Immature natural killer cell (primary cell): Measurements from ENCODE around the gene UGCG. TPM values are rescaled to one million over a fixed set of nuclear protein-coding genes. Genes with fewer than 3 reads are reported as not detected.
A peak's percentile ranks its signal among the peaks of the same experiment; 100 is the strongest.
"Not testable (repeated sequence)": the region's sequence is repeated elsewhere in the genome, so short reads cannot be mapped to it uniquely, and the experiment has no call there.

Experiments
- DNase-seq, 3 donors: peaks; one replicate each; pipeline ENCODE4 v3.0.0; 2022; ENCODE audit warnings: mixed read lengths in 1 of 3
- H3K27ac Mint-ChIP-seq, 6 donors: one replicate each; pipeline ENCODE4 v1.8.0; 2020; ENCODE audit warnings: mixed read lengths in 6 of 6, mild to moderate bottlenecking in 5 of 6, inconsistent platforms in 4 of 6, moderate library complexity in 3 of 6
- H3K27me3 Mint-ChIP-seq, 3 donors: one replicate each; pipeline ENCODE4 v1.8.0; 2020 to 2021; ENCODE audit warnings: low read depth in 3 of 3, mild to moderate bottlenecking in 3 of 3, mixed read lengths in 3 of 3, moderate library complexity in 3 of 3, inconsistent platforms in 1 of 3
- H3K36me3 Mint-ChIP-seq, 3 donors: one replicate each; pipeline ENCODE4 v1.8.0; 2020; ENCODE audit warnings: mixed read lengths in 3 of 3, inconsistent platforms in 2 of 3, mild to moderate bottlenecking in 2 of 3
- H3K4me1 Mint-ChIP-seq, 2 donors: one replicate each; pipeline ENCODE4 v1.8.0; 2020; ENCODE audit warnings: inconsistent platforms in 2 of 2, mild to moderate bottlenecking in 2 of 2, mixed read lengths in 2 of 2, moderate library complexity in 1 of 2
- H3K4me3 Mint-ChIP-seq, 5 donors: one replicate each; pipeline ENCODE4 v1.8.0; 2020; ENCODE audit warnings: mild to moderate bottlenecking in 5 of 5, mixed read lengths in 5 of 5, inconsistent platforms in 3 of 5, moderate library complexity in 3 of 5
- H3K9me3 Mint-ChIP-seq, 6 donors: one replicate each; pipeline ENCODE4 v1.8.0; 2020; ENCODE audit warnings: mild to moderate bottlenecking in 6 of 6, mixed read lengths in 6 of 6, inconsistent platforms in 4 of 6, moderate library complexity in 3 of 6
- polyA plus RNA-seq, 3 donors: library from polyadenylated mRNA; unstranded; fragments of 300-500 nt; fragmentation: Illumina TruSeq; gene quantifications; one replicate each; pipeline ENCODE4 v1.2.3, GENCODE V29; 2021

Gene UGCG
- polyA plus RNA-seq, 3 donors from 2014 or later = 3.0 to 7.1 (median 6.8) TPM

DNA sequence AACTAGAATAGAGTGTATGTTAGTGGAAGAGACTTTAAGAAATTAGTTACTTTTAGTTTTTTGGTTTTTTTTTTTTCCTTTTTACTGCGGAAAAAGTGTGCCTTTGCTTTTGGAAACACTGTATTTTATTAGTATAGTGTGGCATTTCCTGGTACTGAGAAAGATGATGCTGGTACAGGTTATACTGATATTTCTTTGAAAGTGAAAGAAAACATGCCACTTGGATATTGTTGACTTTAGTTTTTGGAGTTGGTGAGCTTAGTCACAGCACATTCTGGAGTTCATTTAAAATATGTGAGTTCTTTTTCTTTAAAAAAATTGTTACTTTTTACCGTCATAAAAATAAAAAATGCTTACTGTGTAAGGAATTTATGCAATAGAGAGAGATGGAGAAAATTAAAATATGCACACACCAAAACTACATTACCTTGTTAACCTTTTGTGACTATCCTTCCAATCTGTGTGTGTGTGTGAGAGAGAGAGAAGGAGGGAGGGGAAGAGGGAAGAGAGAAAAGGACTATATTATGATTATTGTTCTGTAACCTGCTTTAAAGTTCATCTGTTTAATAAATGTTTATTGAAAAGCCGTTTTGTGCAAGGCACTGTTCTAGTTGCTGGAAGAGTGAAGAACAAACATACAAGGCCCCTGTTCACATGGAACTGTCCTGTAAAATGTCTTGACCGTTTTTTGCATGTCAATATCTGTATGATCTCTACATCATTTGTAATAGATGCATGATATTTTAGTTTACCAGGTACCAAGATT lies 1.9 kb downstream of the UGCG start:
- Mint-ChIP-seq H3K36me3 (no peaks in the 10 kb centered on the region), H3K27me3 (peaks cover 0 to 4% (median 3%) of the 10 kb centered on the region in 3 donors), H3K4me1 (peaks cover 1 to 9% of the 10 kb centered on the region in 2 donors), H3K4me3 (no peak overlapping the region), H3K27ac (no peak overlapping the region), H3K9me3 (no peaks in the 10 kb centered on the region)
- DNase-seq = no peak

DNA sequence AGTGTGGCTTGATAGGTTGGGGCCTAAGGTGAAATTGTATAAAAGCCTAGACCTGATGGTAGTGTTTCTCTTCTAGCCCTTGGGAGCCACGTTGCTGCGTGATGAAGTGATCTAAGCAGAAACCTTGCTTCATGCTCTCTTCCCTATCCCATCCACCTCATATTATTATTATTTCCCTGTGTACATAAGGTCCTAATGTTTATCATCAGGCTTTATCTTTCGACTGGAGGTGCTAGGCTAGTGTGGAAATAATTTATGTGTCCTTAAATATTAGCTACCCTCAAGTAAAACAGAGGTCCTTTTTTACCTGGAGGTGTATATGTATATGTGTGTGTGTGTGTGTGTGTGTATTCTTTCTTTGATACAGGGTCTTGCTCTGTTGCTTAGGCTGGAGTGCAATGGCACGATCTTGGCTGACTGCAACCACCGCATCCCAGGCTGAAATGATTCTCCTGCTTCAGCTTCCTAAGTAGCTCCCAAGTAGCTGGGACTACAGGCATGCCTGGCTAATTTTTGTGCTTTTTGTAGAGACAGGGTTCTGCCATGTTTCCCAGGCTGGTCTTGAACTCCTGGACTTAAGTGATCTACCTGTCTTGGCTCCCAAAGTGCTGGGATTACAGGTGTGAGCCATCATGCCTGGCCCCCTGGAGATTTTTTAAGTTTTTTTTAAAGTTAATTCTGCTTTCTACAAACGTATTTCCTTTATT lies 3.7 kb downstream of the UGCG start:
- H3K27ac Mint-ChIP-seq = no peak overlapping the region
- no peaks in the 10 kb centered on the region for H3K9me3 Mint-ChIP-seq
- H3K36me3 Mint-ChIP-seq = no peaks in the 10 kb centered on the region
- peak overlapping the region in 1 of 5 donors; percentile 1 for H3K4me3 Mint-ChIP-seq
- no peak for DNase-seq
- H3K4me1 Mint-ChIP-seq = peaks cover 13 to 24% of the 10 kb centered on the region in 2 donors
- H3K27me3 Mint-ChIP-seq = peaks cover 0 to 4% (median 3%) of the 10 kb centered on the region in 3 donors

DNA sequence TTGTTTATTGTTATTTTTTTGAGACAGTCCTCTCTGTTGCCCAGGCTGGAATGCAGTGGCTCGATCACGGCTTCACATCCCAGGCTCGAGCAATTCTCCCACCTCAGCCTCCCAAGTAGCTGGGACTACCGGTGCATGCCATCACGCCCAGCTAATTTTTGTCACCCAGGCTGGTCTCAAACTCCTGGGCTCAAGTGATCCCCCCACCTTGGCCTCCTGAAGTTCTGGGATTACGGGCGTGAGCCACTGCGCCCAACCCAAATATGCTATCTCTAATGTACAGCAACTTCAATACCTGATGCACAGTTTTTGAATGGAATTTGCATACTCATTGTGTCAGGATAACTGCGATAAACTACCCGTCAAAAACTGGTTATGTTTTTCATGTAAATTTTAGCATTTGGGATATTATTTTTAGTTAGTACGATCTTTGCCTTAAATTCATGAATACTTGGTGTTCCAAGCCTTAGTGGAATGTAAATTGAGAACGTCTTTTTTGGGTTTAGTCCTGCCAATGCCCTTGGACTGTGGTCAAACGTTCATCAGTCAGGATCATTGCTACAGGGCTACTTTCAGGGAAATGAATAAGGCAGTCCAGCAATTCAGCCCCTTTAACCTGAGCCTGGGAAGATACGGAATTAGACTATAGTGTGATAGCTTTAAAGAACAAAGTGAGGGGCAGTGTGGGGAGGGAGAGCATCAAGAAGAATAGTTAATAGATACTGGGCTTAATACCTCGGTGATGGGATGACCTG lies 4.4 kb downstream of the UGCG start:
- no peaks in the 10 kb centered on the region for H3K36me3 Mint-ChIP-seq
- no peaks in the 10 kb centered on the region for H3K9me3 Mint-ChIP-seq
- no peak overlapping the region for H3K27ac Mint-ChIP-seq
- no peak overlapping the region for H3K4me3 Mint-ChIP-seq
- no peak for DNase-seq
- peaks cover 0 to 3% (median 2%) of the 10 kb centered on the region in 3 donors for H3K27me3 Mint-ChIP-seq
- H3K4me1 Mint-ChIP-seq = peaks cover 14 to 25% of the 10 kb centered on the region in 2 donors

DNA sequence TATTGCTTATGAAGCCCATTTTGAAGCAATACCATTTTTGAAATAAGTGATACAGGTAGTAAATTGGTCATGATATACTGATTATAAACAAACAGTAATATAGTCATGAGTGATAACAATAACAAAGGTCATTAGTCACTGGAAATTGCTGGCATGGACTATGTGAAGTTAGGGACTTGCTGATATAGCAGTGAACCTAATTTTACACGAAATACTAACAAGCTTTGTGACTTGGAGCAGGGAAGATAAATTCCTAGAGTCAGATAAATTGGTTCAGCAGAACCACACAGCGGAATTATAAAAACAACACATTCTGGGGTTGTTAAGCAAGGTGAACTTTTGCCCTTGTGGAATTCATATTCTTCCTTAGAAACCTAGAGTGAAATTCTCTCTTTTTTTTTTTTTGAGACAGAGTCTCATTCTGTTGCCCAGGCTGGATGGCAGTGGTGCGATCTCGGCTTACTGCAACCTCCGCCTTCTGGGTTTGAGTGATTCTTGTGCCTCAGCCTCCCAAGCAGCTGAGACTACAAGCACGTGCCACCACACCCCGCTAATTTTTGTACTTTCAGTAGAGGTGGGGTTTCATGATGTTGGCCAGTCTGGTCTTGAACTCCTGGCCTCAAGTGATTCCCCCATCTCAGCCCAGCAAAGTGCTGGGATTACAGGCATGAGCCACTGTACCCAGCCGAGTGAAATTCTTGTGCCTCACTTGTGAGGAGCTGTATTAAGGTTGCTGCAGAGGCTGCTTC lies 6.0 kb downstream of the UGCG start:
- H3K36me3 Mint-ChIP-seq = no peaks in the 10 kb centered on the region
- DNase-seq = no peak
- no peaks in the 10 kb centered on the region for H3K9me3 Mint-ChIP-seq
- peaks cover 22 to 36% of the 10 kb centered on the region in 2 donors for H3K4me1 Mint-ChIP-seq
- H3K27ac Mint-ChIP-seq = no peak overlapping the region
- H3K27me3 Mint-ChIP-seq = no peaks in the 10 kb centered on the region
- no peak overlapping the region for H3K4me3 Mint-ChIP-seq

DNA sequence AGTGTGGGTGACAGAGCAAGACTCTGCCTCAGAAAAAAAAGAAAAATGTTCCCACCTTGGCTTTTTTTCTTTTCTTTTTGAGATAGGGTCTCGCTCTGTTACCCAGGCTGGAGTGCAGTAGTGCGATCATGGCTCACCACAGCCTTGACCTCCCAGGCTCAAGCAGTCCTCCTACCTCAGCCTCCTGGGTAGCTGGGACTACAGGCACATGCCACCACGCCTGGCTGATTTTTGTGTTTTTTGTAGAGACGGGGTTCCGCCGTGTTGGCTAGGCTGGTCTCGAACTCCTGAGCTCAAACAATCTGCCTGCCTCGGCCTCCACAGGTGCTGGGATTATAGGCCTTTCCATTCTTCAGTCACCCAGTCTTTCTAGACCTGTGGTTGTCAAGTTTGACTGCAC lies 6.9 kb downstream of the UGCG start:
- DNase-seq, H3K27ac Mint-ChIP-seq, H3K27me3 Mint-ChIP-seq, H3K9me3 Mint-ChIP-seq, H3K4me3 Mint-ChIP-seq, H3K36me3 Mint-ChIP-seq: not testable (repeated sequence)
- peaks cover 31 to 45% of the 10 kb centered on the region in 2 donors for H3K4me1 Mint-ChIP-seq

DNA sequence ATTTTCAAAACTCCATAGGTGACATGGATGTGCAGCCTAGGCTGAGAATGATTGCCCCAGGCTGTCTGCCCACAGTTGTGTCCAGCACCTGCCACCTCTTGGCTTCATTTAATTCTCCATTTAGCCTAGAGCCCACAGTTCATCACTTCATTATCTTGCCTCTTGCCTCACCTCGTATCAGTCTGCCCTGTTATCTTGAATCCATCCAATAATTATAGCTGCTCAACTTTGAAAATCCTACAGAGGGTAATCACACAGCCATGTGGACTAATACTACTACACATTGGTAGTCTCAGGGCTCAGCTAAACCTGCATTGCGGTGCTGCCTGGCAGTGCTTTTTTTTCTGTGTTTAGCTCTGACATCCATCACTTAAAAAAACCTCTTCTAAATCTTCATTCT lies 7.4 kb downstream of the UGCG start:
- DNase-seq = no peak
- peaks cover 36 to 50% of the 10 kb centered on the region in 2 donors for H3K4me1 Mint-ChIP-seq
- H3K27me3 Mint-ChIP-seq = no peaks in the 10 kb centered on the region
- peak overlapping the region in 1 of 6 donors; percentile 4 for H3K27ac Mint-ChIP-seq
- no peaks in the 10 kb centered on the region for H3K36me3 Mint-ChIP-seq
- H3K9me3 Mint-ChIP-seq = no peaks in the 10 kb centered on the region
- no peak overlapping the region for H3K4me3 Mint-ChIP-seq

DNA sequence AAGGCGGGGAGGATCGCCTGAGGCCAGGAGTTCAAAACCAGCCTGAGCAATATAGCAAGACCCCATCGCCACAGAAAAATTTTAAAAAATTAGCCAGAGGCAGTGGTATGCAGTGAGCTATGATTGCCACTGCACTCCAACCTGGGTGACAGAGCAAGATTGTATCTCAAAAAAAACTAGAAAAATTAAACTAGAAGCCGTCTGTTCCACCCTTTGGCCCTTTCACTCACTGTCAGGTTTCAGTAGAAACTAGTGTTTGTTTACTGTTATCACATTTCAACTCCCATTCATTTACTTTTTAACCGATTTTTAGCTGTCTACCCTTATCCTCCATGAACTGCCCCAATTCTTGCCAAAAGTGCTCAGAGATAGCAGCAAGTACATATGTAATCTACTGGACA lies 8.3 kb downstream of the UGCG start:
- Mint-ChIP-seq H3K4me1 (peaks cover 44 to 59% of the 10 kb centered on the region in 2 donors), H3K4me3 (no peak overlapping the region), H3K27ac (peak overlapping the region in 1 of 6 donors; percentile 4), H3K36me3 (no peaks in the 10 kb centered on the region), H3K27me3 (no peaks in the 10 kb centered on the region), H3K9me3 (no peaks in the 10 kb centered on the region)
- no peak for DNase-seq

DNA sequence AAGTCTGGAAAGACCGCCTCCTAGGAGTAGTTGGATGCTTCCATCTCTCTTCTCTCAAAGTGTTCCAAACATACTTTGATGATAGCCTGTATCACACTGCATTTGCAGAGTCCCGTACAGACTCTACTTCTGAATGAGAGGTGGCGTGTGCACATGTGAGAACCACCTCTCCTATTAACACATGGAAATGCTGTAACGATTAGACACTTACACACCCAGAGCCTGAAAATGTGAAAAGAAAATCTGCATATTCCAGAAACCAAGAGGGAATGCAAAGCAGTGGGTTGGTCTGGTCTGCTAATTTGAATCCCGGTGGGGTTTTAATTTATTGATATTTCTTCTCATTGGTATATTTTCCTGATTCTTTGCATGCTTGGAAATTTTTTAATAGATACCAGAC lies 10.5 kb downstream of the UGCG start:
- no peak for DNase-seq
- peaks cover 0 to 1% (median 0%) of the 10 kb centered on the region in 3 donors for H3K27me3 Mint-ChIP-seq
- peaks cover 64 to 82% of the 10 kb centered on the region in 2 donors for H3K4me1 Mint-ChIP-seq
- no peak overlapping the region for H3K27ac Mint-ChIP-seq
- H3K4me3 Mint-ChIP-seq = no peak overlapping the region
- no peaks in the 10 kb centered on the region for H3K9me3 Mint-ChIP-seq
- H3K36me3 Mint-ChIP-seq = no peaks in the 10 kb centered on the region

DNA sequence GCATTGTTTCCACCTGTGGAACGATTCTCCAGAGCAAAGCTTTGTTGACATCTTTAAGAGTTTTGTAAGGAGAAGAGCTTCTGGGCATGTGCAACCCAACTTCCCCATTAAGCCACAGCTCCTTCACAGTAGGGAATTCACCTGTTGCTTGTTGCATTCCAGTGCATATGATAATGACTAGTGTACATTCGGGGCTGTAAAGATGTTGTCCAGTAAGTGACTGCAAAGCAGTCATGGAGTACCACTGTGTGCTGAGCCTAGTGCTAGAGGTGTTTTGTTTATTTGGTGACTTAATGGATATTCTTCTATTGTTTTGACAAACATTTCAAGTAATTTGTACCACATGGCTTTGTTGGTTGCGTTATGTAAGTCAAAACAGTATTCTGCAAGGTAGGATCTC lies 12.8 kb downstream of the UGCG start:
- H3K27me3 Mint-ChIP-seq = peaks cover 0 to 1% (median 0%) of the 10 kb centered on the region in 3 donors

DNA sequence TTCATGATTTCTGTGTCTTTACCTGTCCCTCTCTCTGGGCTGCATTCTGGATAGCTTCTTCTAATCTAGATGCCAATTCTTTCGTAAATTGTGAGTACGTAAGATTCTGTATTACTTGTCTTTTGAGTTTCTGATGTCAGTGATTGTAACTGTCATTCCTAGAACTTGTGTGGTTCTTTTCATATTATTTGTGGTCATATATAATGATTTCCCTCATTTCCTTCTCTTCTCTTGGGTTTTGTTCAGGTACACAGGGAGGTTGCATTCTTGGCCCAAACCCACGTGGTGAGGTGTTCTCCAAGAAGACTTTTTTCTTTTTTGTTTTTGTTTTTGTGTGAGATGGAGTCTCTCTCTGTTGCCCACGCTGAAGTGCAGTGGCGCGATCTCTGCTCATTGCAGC lies 13.8 kb downstream of the UGCG start:
- H3K4me1 Mint-ChIP-seq = peaks cover 73 to 98% of the 10 kb centered on the region in 2 donors
- H3K4me3 Mint-ChIP-seq = no peak overlapping the region
- no peak overlapping the region for H3K27ac Mint-ChIP-seq
- H3K36me3 Mint-ChIP-seq = peaks cover 0 to 4% (median 3%) of the 10 kb centered on the region in 3 donors
- H3K9me3 Mint-ChIP-seq = no peaks in the 10 kb centered on the region
- peaks cover 0 to 1% (median 0%) of the 10 kb centered on the region in 3 donors for H3K27me3 Mint-ChIP-seq
- DNase-seq = no peak

More for the DNA sequence above, 12.8 kb downstream of the UGCG start:
- Mint-ChIP-seq H3K4me1 (peaks cover 74 to 96% of the 10 kb centered on the region in 2 donors), H3K27ac (peak overlapping the region in 1 of 6 donors; percentile 25), H3K4me3 (peak overlapping the region in 1 of 5 donors; percentile 30), H3K36me3 (peaks cover 0 to 3% (median 0%) of the 10 kb centered on the region in 3 donors), H3K9me3 (no peaks in the 10 kb centered on the region)
- no peak for DNase-seq

DNA sequence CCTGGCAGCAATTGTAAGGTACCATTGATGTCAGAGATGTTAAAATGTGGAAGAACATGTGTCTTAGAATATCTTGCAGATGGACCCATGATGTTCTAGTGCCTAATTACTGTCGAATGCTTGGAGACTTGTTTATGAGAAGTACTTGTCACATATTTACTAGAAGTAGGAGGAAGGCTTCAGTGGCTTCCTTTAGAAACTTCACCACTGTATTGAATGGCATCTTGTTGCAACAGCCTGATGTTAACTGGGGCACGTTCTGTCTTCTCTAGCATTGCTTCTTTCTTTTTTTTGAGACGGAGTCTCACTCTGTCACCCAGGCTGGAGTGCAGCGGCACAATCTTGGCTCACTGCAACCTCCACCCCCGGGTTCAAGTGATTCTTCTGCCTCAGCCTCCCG lies 16.5 kb downstream of the UGCG start:
- H3K4me3 Mint-ChIP-seq = peak overlapping the region in 1 of 5 donors; percentile 23
- H3K27me3 Mint-ChIP-seq = peaks cover 0 to 1% (median 0%) of the 10 kb centered on the region in 3 donors
- H3K9me3 Mint-ChIP-seq = no peaks in the 10 kb centered on the region
- peaks cover 67 to 88% of the 10 kb centered on the region in 2 donors for H3K4me1 Mint-ChIP-seq
- no peak for DNase-seq
- peak overlapping the region in 2 of 6 donors; percentile 36 to 41 for H3K27ac Mint-ChIP-seq
- peaks cover 0 to 9% (median 6%) of the 10 kb centered on the region in 3 donors for H3K36me3 Mint-ChIP-seq

DNA sequence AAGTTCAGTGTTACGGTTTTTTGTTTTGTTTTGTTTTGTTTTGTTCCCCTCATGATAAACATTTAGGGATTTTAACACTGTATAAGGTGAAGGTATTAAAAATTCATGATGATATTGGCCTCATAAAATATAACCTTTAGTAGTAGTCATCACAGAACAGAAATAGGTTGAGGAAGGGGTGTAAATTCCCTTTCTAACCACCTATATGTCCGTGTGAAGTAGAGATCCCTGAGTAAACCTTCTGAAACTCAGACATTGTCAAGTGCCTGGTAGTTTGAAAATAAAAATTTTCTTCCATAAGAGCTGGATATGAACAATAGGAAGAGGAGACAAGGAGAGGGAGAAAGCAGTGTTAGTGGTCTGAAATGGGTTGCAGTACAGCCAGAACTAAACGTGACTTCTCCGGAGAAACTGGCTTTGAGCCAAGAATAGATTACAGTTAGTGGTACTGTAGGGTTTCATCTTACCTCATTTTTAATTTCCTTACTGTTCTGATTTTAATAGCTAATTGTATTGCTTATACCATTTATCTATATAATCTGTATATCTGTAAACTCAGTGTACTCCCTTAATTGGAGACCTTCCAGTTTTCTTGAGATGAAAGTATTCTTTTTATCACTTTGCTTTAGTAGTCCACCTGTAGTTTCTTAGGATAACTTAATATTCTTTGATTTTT lies 18.3 kb downstream of the UGCG start:
- H3K27ac Mint-ChIP-seq = peak overlapping the region in 2 of 6 donors; percentile 22 to 41
- H3K27me3 Mint-ChIP-seq = peaks cover 0 to 1% (median 0%) of the 10 kb centered on the region in 3 donors
- peaks cover 3 to 10% (median 9%) of the 10 kb centered on the region in 3 donors for H3K36me3 Mint-ChIP-seq
- peaks cover 50 to 71% of the 10 kb centered on the region in 2 donors for H3K4me1 Mint-ChIP-seq
- no peaks in the 10 kb centered on the region for H3K9me3 Mint-ChIP-seq
- DNase-seq = no peak
- H3K4me3 Mint-ChIP-seq = peak overlapping the region in 1 of 5 donors; percentile 16

DNA sequence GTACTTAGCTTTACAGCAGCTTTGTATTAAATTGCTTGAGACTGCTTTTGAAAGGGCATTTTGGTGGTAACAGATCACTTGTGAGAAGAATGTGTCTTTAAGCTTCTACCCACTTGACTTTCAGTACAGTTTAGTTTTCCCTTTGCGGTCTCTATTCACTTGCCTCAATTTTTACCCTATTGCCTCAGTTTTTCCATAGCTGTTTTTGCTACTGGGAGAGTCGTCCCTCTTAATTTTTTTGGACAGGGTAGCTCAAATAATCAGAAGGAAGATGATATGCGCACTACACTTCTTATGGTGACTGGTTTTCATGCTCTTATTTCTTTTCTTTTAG lies 18.8 kb downstream of the UGCG start:
- peaks cover 3 to 13% (median 9%) of the 10 kb centered on the region in 3 donors for H3K36me3 Mint-ChIP-seq
- peaks cover 45 to 66% of the 10 kb centered on the region in 2 donors for H3K4me1 Mint-ChIP-seq
- peak overlapping the region in 1 of 5 donors; percentile 16 for H3K4me3 Mint-ChIP-seq
- no peak for DNase-seq
- H3K9me3 Mint-ChIP-seq = no peaks in the 10 kb centered on the region
- H3K27me3 Mint-ChIP-seq = peaks cover 0 to 1% (median 0%) of the 10 kb centered on the region in 3 donors
- H3K27ac Mint-ChIP-seq = peak overlapping the region in 2 of 6 donors; percentile 28 to 41
